Measurements from ENCODE around the gene KIF16B.

Gene KIF16B

GRCh38 chr20:16595376-16595775 lies 22.1 kb upstream of the KIF16B start:
- no peak for DNase-seq (ENCODE audit: low spot score)
- in situ Hi-C loops (cut with MboI; ENCODE audit: low pct_unique_long_range_greater_than_20kb, low sequenced_read_pairs, unreplicated experiment): no loop called here

GRCh38 chr20:16590041-16590633 lies 16.9 kb upstream of the KIF16B start:
- in situ Hi-C loops (cut with MboI; ENCODE audit: low pct_unique_long_range_greater_than_20kb, low sequenced_read_pairs, unreplicated experiment): no loop called here
- no peak for DNase-seq (ENCODE audit: low spot score)
- TF ChIP-seq CTCF (IDR thresholded peaks at IDR 0.05; ENCODE audit: extremely low read depth, insufficient read depth, missing control alignments): no peak

More at GRCh38 chr20:16595376-16595775, 22.1 kb upstream of the KIF16B start:
- TF ChIP-seq CTCF (IDR thresholded peaks at IDR 0.05; ENCODE audit: extremely low read depth, insufficient read depth, missing control alignments): no peak

- DNase-seq (ENCODE audit: low spot score): no peak
- no peak for TF ChIP-seq CTCF (IDR thresholded peaks at IDR 0.05; ENCODE audit: extremely low read depth, insufficient read depth, missing control alignments)
- in situ Hi-C loops (cut with MboI; ENCODE audit: low pct_unique_long_range_greater_than_20kb, low sequenced_read_pairs, unreplicated experiment): no loop called here
Measured at GRCh38 chr20:16589623-16590022, 16.4 kb upstream of the KIF16B start.

GRCh38 chr20:16588241-16588640 lies 15.0 kb upstream of the KIF16B start:
- in situ Hi-C loops (cut with MboI; ENCODE audit: low pct_unique_long_range_greater_than_20kb, low sequenced_read_pairs, unreplicated experiment): no loop called here
- no peak for TF ChIP-seq CTCF (IDR thresholded peaks at IDR 0.05; ENCODE audit: extremely low read depth, insufficient read depth, missing control alignments)
- no peak for DNase-seq (ENCODE audit: low spot score)

- in situ Hi-C loops (cut with MboI; ENCODE audit: low pct_unique_long_range_greater_than_20kb, low sequenced_read_pairs, unreplicated experiment): no loop called here
- no peak for DNase-seq (ENCODE audit: low spot score)
- no peak for TF ChIP-seq CTCF (IDR thresholded peaks at IDR 0.05; ENCODE audit: extremely low read depth, insufficient read depth, missing control alignments)
Measured at GRCh38 chr20:16587066-16587465, 13.8 kb upstream of the KIF16B start.

- DNase-seq (ENCODE audit: low spot score): no peak
- TF ChIP-seq CTCF (IDR thresholded peaks at IDR 0.05; ENCODE audit: extremely low read depth, insufficient read depth, missing control alignments): no peak
- in situ Hi-C loops (cut with MboI; ENCODE audit: low pct_unique_long_range_greater_than_20kb, low sequenced_read_pairs, unreplicated experiment): no loop called here
Measured at GRCh38 chr20:16583474-16583873, 10.2 kb upstream of the KIF16B start.

Measured in GM13977 (cell line).